Activated CD8-positive, alpha-beta memory T cell treated with anti-CD3 and anti-CD28 coated beads, Interleukin-2, amount 50 U/mL, for 48 hours (primary cell): Measurements from ENCODE around the gene DYRK3.
"Not testable (repeated sequence)": the region's sequence is repeated elsewhere in the genome, so short reads cannot be mapped to it uniquely, and the experiment has no call there.

Source experiments
- DNase-seq: peaks from one replicate; pipeline ENCODE4 v3.0.0-alpha.2; 2020

Gene DYRK3

DNA sequence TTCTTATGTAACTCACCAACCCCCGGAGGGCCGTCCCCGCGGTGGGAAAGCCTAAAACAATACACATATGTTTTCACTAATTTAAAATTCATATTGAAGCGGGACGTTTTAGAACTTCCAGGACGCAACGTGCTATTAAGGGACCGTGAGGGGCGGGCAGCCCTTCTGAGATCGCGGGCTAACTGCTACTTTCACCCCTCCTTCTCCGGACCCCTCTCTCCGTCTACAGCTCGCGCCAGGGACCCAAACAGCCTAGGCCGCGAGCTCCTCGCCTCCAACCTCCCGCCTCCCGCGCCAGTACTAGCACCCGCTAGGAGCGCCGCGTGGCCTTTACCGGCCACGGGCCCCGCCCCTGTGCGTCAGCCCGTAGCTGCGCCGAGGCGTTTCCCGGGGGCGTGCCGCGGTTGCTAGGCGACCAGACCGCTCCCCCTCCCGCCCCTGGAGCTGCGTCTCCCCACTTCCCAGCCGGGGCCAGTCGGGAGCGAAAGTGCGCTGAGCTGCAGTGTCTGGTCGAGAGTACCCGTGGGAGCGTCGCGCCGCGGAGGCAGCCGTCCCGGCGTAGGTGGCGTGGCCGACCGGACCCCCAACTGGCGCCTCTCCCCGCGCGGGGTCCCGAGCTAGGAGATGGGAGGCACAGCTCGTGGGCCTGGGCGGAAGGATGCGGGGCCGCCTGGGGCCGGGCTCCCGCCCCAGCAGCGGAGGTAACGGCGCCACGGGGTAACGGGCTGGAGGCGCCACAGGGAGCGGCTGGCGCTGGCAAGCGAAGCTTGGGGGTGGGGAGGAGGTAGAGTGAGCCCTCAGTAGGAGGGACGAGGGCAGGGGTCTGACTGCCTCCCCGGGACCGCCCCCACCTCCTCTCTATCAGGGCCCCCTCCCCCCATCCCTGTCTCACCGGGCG lies at the start of gene DYRK3:
Gene DYRK3 (plus strand): TSS at position 457 of the 898 bp plus-strand sequence. CDS start 168 bp downstream, at position 625.
- DNase-seq = peak; percentile 96

DNA sequence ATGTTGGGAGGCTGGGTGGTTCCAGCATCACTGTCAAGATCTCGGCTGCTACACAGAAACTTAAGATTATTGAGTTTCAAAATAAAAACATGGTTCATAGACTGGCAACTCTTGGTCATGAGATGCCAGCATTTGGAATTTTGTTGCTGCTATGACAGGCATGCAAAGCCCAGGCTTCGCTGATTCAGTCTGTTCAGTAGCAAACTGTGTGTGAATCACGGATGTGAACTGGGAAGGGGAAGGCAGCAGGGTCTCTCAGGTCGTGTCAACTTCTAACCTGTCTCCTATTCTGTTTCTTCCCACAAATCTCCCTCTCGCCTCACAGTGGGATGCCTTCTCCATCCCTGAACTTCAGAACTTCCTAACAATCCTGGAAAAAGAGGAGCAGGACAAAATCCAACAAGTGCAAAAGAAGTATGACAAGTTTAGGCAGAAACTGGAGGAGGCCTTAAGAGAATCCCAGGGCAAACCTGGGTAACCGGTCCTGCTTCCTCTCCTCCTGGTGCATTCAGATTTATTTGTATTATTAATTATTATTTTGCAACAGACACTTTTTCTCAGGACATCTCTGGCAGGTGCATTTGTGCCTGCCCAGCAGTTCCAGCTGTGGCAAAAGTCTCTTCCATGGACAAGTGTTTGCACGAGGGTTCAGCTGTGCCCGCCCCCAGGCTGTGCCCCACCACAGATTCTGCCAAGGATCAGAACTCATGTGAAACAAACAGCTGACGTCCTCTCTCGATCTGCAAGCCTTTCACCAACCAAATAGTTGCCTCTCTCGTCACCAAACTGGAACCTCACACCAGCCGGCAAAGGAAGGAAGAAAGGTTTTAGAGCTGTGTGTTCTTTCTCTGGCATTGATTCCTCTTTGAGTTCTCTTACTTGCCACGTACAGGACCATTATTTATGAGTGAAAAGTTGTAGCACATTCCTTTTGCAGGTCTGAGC lies 48.6 kb upstream of the DYRK3 start:
- no peak for DNase-seq

DNA sequence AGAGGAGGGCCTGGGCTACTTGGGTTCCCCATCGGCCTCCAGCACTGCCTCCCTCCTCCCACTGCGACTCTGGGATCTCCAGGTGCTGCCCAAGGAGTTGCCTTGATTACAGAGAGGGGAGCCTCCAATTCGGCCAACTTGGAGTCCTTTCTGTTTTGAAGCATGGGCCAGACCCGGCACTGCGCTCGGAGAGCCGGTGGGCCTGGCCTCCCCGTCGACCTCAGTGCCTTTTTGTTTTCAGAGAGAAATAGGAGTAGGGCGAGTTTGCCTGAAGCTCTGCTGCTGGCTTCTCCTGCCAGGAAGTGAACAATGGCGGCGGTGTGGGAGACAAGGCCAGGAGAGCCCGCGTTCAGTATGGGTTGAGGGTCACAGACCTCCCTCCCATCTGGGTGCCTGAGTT lies 47.4 kb upstream of the DYRK3 start:
- DNase-seq = no peak

DNA sequence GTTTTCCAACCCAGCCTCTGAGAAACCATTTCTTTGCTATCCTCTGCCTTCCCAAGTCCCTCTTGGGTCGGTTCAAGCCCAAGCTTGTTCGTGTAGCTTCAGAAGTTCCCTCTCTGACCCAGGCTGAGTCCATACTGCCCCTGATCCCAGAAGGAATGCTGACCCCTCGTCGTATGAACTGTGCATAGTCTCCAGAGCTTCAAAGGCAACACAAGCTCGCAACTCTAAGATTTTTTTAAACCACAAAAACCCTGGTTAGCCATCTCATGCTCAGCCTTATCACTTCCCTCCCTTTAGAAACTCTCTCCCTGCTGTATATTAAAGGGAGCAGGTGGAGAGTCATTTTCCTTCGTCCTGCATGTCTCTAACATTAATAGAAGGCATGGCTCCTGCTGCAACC lies 46.8 kb upstream of the DYRK3 start:
- no peak for DNase-seq

DNA sequence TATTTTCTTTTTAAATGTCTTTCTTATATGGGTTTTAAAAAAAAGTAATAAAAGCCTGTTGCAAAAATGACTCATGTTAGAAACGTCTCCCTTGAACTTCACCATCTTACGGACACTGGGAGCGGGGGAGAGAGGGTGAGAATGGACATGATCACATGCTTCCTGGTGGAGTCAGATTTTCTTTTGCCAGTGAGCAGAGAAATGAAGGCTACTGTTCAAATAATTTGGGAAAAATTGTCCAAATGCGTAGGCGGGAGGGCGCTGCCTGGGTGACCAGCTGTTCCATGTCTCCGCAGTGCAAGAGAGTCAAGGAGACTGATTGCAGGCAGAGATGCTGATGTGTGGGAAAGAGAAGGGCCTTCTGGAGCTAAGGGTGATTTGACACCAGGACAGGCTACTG lies 46.1 kb upstream of the DYRK3 start:
- DNase-seq = no peak

DNA sequence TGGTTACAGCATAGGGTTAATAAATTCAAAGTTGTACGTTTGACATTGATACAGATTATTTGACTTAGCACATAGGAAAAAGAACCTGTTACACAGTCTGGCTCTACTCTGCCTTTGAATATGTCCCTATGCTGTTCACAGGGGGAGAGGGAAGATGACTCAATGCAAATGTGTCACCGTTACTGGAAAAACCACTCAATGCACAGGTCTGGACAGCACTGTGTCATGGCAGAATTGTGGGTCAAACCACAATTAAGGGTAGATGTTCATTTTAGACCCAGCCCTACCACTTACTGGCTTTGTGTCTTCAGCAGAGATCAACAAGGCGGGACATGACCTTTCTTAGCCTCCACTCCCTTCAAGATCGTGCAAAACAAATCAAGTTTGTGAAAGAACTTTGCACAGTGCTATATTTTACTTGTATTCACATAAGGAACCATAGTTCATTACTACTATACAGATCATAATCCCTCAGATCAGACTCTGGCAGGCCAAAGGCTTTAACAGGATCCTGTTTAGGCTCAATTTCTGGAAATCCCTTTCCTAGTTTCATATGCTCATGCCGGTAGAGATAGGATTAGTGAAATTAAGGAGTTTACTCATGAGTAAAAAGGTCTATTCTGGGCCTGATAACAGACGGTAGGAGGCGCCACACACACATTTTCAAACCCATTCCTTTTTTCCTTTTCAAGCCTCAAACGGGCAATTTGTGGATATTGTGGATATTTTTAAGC lies 45.1 kb upstream of the DYRK3 start:
- no peak for DNase-seq

DNA sequence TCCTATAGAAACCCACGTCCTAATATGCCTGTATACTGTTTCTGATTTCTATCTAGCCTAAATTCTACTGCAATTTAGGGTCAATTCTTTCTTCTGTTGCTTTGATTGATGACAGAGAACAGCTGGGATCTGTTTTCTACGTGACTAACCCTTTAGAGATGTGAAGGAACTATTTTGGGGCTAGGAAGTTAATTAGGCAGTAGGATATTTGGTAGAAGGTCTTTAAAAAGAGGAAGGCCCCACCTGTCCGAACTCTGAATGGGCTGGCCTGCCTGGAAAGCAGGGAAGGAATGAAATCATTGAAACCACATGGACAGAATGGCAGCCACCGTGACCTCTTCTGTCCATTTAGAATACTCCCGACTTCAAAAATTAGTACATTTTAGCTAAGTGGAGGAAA lies 44.1 kb upstream of the DYRK3 start:
- no peak for DNase-seq

DNA sequence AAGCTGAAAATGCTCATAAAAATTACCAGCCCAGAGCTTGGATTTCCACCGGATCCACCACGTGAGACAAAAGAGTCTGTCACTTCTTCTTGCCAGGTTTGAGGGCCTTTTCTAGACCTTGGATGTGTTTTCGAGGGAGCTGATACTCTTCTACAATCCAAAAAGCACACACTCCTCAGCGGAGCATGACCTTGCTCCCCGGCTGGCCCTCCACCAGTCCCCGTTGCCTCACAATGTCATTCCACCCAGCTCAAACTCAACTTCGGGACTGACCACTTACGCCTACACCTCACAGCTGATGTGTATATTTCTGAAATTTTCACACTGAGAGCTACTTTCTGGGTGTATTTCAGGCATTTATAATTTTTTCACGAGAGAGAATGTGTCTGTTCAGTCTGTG lies 43.6 kb upstream of the DYRK3 start:
- no peak for DNase-seq

DNA sequence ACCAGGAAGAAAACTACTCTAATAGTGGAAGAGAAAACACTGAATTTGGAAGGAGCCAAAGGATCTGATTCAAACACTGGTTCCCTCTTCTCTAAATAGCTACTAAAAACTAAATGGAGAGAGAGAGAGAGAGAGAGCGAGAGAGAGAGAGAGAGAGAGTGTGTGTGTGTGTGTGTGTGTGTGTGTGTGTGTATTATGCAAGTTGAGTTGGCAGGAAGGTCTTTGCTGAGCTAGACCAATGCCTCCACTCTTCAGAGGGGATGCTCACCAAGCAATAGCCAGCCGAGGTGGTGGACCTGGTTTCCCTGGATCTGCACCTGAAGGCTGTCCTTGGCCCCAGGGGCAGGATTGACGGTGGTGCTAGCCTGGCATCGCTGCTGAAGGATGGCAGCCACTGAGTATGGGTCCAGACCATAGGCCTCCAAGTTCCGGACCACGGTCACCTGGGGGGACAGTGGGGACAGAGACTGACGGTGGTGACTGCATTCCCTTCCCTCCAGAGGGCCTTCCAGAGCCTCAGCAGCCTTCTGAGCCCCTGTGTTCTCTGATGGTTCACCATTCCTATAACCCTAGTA lies 41.9 kb upstream of the DYRK3 start:
- no peak for DNase-seq

DNA sequence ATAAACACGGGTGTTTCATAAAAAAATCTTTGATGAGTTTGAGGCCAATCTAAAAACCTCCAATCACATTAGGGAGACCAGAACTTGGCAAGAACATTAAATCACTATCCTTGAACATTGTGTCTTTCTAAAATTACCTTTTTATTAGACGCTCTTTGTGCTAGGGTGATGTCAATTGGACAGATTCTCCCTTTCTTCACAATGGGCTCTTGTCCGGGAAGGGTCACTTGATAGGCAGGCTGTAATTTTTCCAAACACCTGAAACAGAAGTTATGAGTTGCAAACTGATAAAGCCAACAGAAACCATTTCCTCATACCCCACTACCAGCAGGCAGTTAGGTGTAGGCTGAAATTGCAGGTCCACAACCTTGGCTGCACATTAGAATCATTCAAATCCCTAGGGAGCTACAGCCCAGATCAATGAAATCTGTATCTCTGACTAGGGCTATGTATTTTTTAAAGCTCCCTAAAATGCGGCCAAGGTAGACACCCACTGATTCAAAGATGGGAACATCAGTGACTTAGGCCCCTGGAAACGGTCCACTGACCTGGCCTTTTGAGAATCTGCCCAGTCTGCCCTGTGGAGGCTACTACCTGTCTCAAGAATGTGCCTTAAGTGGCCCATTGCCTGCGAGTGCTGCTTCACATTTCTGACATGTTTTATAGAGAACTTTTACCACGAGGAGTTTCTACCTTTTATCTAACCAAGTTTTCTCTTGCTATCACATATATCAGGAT lies 39.6 kb upstream of the DYRK3 start:
- DNase-seq = no peak

DNA sequence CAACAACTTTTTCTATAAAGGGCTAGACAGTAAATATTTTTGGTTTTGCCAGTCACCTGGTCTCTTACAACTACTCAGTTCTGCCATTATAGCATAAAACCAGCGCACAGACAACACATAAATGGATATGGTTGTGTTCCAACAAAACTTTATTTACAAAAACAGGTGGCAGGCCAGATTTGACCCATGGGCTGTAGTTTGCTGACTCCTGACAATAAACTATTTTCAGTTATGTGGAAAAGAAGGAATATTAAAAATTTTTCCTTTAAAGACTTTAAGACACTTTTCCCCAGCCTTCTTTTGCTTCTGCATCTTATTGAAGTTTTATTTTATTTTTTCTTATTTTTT lies 39.0 kb upstream of the DYRK3 start:
- no peak for DNase-seq

DNA sequence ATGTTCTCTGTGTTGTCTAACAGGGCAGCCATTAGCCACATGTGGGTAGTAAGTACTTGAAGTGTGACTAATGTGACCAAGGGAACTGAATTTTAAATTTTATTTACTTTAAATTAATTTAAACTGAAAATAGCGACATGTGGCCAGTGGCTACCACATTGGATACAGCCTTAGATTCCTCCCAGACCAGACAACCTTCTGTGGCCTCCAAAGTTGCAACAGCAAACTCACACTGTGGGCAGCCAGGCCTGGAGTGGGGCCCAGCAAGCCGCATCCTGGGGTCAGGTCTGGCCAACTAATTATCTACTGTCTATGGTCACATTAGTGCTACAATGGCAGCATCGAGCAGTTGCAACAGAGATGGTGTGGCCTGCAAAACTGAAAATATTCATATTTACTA lies 34.8 kb upstream of the DYRK3 start:
- DNase-seq = no peak

DNA sequence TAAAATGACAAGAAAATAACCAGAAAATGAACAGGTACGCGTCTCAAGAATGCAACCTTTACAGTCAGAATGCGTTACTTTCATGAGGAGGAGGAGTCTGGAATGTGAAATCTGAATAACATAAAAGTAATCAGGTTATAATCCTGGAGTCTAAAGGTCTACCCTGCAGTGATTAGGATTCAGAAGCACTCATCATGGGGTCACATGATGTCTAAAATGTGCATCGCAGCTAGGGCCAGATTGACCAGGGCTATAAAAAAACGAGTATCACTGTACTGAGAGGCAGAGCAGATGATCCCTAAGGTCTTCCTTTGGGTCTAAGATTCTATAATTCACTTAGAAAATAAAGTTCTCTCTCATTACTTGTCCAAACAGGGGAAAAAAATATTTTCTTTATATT lies 30.5 kb upstream of the DYRK3 start:
- no peak for DNase-seq

DNA sequence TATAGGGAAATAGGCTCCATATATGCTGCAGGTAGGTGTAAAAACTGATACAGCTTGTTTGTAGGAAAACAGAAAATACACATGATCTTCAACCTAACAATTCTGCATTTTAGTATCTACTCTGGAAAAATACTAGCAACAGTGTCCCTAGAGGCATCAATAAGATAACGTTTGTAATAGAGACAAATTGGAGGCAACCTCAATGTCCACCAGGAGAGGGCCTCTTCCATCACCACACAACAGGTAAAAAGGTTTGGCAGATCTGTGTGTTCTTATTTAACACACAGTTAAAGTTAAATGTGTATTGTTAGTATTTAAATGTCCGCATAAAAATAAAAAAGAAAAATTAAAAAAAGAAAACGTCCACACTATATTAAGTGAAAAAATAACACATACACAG lies 28.5 kb upstream of the DYRK3 start:
- no peak for DNase-seq

DNA sequence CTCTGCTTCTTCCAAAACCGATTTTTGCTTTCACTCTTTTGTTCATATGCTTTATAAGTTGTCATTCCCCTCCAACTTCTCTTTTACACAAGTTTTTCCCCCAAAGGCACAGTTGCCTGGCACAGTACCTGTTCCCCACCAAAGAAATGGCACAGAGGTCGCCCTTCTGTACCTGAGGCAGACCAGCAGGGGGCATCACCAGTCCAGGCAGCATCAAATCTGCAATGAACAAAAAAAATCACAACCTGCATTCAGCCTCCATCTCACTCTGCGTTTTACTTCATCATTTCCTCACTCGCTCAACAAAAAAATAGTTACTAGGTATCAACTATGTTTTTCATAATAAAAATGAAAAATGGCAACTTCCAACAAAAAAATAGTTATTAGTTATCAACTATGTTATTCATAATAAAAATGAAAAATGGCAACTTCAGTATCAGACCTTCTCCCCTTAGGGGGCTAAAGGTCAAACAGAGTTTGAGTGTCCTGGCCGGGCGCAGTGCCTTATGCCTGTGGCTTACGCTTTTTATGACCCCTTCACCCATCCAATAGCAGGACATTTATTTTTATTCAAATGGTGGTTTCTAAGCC lies 27.1 kb upstream of the DYRK3 start:
- DNase-seq = peak; percentile 71

DNA sequence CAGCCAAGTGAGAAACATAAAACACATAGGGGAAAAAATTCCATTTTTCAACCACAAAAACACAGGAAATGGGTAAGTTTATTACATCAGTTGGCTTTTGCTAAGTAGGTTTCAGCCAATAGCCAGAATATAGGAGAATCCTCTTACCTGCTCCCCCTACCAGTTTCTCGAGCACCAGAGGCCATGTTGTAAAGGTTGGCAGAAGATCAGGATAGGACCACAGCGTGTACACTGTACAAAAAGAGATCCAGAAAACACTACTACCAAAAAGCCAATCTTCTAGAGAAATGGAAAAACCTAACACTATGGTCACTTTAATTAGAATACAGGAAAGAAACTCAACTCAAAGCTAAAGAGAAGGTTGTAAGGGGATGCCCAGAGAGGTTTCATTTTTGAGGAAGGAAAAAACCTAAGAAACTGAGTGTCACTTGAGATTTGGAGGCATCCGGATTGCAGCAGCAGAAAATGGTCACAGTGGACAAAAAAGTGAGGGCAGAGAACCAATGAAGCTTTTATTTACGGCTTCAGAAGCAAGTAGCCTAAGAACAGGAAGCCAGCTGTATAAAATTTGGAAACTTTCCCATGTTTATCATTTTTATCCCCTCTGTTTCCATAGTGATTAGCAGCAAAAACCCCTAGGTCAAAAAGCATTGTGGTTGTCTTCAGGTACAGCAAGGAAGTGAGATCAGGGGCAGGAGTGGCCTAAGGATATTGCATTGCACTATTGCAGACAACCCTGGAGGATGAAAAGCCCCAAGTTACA lies 25.9 kb upstream of the DYRK3 start:
- DNase-seq = no peak

DNA sequence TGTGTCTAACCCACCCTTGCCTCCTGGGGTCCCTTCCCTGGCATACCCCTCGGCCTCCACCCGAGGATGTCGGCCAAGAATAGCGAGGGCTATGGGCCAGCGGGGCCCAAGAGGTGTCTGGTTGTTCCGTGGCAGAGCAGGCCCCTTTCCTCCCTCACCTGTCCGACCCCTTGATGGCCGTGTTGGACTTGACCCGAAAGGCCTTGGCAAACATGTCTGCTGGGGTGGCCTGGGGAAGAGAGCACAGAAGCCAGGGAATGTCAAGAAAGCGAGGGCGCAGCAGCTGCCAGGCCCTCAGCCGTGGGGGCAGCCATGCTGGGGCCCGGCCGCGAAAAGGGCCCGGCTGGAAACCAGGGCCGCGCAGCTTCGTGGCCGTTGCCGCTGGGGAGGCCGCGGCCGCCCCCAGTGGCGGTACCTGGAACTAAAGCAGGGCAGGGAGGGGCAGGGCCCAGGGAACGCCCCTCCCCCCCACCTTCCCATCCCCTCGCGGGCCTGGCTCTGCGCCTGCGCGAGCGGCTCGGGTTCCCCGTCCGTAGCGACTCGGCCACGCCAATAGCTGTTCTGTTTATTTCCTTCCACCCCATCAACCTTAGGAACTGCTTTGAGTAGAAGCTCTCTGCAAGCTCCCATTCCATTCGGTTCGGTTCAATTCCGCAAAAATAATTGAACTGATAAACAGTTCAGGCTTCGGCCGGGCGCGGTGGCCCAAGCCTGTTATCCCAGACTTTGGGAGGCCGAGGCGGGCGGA lies 23.0 kb upstream of the DYRK3 start, which contains the start of gene EIF2D:
Gene EIF2D (minus strand): TSS at position 337 of the 748 bp plus-strand sequence. CDS start 123 bp downstream, at position 214.
- DNase-seq = peak; percentile 98

DNA sequence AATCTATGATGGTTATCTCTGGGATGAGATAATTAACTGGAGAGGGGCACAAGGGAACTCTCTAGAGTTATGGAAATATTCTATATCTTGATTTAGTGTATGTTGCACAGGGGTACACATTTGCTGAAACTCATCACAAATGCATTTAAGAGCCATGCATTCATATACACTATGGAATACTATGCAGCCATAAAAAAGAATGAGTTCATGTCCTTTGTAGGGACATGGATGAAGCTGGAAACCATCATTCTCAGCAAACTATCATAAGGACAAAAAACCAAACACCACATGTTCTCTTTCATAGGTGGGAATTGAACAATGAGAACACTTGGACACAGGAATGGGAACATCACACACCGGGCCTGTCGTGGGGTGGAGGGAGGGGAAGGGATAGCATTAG lies 8.9 kb upstream of the DYRK3 start:
- DNase-seq = not testable (repeated sequence)

DNA sequence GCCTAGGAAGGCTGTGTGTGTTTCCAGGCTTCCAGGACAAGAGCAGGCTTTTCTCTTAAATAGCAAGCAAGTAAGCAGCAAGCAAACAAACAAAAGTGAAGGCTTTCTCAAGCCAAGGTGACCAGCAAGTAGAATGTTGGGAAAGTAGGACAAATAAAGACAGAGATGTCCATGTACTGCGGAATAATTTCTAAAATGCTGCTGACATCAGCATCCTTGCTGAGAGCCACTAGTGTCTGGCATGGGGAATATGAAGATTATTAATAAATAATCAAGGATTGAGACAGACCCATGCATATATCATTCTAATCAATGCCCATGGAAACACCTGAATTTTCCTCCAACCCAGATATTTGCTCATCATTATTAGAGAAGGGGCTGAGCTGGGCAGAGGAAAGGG lies 6.4 kb upstream of the DYRK3 start:
- no peak for DNase-seq

DNA sequence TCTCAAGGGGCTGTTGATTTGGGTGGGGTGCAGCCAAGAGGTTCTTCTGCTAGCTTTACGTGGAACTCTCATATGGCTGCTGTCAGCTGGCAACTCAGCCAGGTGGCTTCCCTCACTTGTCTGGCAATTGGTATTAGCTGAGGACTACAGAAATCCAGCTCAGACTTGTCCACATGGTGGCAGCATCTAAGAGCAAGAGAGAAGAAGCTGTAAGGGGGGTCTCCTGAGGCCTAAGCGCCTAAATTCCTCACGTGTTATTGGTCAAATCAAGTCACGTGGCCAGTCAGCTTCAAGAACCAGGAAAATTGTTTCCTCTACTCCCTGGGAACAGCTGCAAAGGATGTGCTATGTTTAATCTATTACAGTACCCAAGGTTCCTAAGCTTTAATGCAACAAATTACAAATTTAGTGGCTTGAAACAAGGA lies 4.2 kb upstream of the DYRK3 start:
- DNase-seq = no peak
